HG03558 (cell line): ENCODE results near the gene DUS1L.

Source experiments
- ATAC-seq: cut with Tn5 transposase; IDR thresholded peaks from one replicate; pipeline ENCODE4 v1.9.1; 2021; ENCODE audit warnings: moderate number of reproducible peaks; ENCODE audit not compliant: unreplicated experiment; ENCODE audit errors: extremely low read depth

The DUS1L gene

GRCh38 chr17:82058230-82058854 lies 7.3 kb downstream of the DUS1L start:
- ATAC-seq, result no peak

DNA sequence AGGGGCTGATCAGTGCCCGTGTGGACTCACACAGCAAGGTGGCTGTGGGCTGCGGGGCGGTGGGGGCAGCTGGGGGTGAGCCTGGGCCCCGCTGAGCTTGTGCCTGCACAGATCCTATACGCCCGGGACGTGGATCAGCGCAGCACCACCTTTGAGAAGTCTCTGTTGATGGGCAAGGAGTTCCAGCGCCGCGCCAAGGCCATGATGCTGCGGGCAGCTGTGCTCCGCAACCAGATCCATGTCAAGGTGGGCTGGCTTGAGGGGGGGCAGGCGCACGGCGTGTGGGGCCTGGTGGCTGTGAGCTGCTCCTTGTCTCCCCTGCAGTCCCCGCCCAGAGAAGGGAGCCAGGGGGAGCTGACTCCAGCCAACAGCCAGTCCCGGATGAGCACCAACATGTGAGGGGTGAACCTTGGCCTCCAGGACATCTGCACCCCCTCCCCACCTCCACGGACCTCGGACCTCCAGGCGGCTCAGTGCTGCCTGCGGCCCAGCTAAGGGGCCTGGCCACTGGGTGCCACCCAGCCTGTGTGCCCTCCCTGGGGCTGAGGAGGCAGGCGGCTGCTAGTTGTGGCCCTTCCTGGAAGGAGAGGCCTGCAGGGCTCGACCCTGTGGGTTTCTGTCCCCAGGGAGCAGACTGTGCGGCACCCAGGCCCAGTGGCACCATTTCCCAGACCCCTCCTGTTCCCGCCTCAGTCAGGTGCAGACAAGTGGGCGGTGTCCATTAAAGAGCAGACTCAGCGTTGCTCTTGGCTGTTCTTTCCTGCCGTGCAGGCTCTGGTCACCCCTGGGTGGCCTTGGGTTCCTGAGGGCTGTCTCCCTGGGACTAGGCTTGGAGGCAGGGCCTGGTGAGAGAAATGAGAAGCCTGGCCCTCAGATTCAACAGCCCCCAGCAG lies 8.6 kb downstream of the DUS1L start:
- ATAC-seq, result no peak

DNA sequence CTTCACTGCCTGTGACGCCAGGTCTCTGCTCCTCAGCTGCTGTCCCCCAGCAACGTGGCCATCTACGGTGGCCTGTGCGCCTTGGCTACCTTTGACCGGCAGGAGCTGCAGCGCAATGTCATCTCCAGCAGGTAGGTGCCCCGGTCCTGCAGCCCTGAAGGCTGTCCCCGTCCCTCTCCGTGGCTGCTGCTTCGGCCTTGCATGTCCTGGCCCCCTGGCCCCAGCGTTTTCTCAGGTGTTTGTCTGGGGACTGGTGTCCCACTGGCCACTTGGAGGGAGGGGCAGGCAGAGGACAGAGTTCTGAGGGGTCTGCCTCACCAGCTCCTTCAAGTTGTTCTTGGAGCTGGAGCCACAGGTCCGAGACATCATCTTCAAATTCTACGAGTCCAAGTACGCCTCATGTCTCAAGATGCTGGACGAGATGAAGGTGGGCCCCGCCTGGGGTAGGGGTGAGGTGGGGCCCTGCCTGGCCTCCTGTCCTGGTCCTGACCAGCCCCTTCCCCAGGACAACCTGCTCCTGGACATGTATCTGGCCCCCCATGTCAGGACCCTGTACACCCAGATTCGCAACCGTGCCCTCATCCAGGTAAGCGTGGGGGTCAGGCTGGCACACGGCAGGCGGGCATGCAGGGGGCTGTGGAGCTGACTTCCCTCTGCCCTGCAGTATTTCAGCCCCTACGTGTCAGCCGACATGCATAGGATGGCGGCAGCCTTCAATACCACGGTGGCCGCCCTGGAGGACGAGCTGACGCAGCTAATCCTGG lies 9.5 kb downstream of the DUS1L start:
- no peak for ATAC-seq

- no peak for ATAC-seq
These were observed 10.3 kb downstream of the DUS1L start for GRCh38 chr17:82055023-82055964.

DNA sequence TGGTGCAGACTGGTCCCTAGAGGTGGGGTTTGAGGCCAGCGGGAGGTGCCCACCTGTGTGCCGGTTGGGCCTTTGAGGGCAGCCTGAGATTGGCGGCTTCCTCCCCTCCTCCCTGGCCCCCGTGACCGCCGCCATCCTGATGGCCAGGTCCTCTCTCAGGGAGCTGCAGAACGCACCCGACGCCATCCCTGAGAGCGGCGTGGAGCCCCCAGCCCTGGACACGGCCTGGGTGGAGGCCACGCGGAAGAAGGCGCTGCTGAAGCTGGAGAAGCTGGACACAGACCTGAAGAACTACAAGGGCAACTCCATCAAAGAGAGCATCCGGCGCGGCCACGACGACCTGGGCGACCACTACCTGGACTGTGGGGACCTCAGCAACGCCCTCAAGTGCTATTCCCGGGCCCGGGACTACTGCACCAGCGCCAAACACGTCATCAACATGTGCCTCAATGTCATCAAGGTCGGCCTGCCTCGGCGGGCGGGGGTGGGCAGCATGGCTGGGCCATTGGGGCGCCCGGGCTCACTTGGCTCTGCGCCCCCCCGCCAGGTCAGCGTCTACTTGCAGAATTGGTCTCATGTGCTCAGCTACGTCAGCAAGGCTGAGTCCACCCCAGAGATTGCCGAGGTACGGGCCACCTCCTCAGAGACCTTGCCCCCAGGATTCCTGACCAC lies 11.1 kb downstream of the DUS1L start:
- ATAC-seq, result no peak

GRCh38 chr17:82053556-82054263 lies 11.9 kb downstream of the DUS1L start:
- ATAC-seq, result no peak

- ATAC-seq, result no peak
These were observed 12.5 kb downstream of the DUS1L start for GRCh38 chr17:82053130-82053529.

DNA sequence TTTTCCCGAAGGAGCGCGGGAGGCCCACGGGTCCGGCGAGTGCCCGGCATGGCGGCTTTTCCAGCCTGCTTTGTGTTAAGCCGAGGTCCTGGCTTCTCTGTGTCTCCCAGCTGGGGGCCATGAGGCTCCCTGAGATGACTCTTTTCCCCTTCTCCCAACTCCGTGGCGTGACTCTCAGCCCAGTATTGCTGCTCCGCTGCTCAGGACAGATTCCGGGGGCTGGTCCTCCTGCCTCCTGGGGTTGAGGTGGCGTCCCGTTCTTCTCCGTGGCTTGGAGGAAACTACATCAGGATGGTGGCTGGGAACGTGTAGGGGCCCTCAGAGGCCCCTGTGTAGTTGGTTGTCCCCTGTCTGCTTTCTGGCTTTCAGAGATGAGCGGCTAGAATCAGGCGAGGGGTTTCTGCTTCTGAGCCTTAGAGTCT lies 13.0 kb downstream of the DUS1L start:
- no peak for ATAC-seq

- peak; percentile 40 for ATAC-seq
These were observed 13.6 kb downstream of the DUS1L start, which contains the start of the genes GPS1 and RFNG for GRCh38 chr17:82051776-82052637. Gene GPS1 (plus strand): TSS chr17:82051898. CDS start chr17:82051932, 34 bp downstream. Gene RFNG (minus strand): TSS chr17:82051811. CDS start chr17:82051766, 45 bp downstream.

- ATAC-seq, result no peak
These were observed 14.6 kb downstream of the DUS1L start for GRCh38 chr17:82050761-82051641.

GRCh38 chr17:82050152-82050760 lies 15.3 kb downstream of the DUS1L start:
- ATAC-seq, result no peak

GRCh38 chr17:82049521-82049971 lies 16.1 kb downstream of the DUS1L start:
- no peak for ATAC-seq

DNA sequence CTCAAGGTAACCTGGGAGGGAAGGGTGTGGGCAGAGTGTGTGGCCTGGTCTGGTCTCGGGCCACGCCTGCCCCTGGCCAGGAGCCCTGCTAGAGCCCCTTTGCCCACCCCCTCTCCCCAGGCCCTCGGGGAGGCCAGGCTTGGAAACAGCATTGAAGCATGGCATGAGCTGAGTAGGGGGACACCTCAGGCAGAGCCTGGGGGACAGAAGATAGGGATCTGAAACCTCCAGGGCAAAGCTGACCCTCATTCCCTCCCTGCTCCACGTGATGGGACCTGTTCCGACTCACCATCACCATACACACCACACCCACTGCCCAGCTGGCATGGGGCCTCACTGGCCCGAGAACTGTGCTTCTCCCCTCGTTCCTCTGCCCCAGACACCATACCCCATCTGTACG lies 16.5 kb downstream of the DUS1L start:
- no peak for ATAC-seq

DNA sequence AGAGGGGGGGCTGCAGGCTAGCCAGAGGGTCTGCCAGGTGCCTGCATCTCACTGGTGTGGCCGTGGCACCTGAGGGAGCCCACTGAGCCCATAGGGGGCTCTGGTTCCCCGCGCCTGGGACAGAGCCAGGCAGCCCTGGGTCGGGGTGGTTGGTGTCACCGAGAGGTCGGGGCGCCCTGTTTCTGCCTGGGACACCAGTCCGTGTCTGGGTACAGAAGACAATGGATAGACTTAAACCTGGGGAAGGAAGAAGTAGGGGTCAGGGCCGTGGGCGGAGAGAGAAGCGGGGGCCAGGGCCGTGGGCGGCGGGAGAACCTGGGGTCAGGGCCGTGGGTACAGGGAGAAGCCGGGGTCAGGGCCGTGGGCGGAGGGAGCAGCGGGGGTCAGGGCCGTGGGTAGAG lies 17.0 kb downstream of the DUS1L start:
- no peak for ATAC-seq

GRCh38 chr17:82047914-82048570 lies 17.6 kb downstream of the DUS1L start:
- no peak for ATAC-seq

- ATAC-seq, result no peak
These were observed 18.2 kb downstream of the DUS1L start for GRCh38 chr17:82047379-82047778.
